ENCODE measurements around the gene EFR3B.

Gene EFR3B

GRCh38 chr2:25184254-25184653, 142.4 kb downstream of the EFR3B start:
- Histone ChIP-seq H3K4me3 (ENCODE audit: insufficient read depth, low read length, poor library complexity, severe bottlenecking) (no peak overlapping the region), H3K9me2 (replicated peaks; ENCODE audit: insufficient read depth, low read length) (no peaks in the 10 kb centered on the region), H3K27ac (ENCODE audit: low read depth, low read length) (no peak overlapping the region), H3K9ac (ENCODE audit: low read length) (no peak overlapping the region), H4K20me1 (ENCODE audit: low read depth, low read length) (no peaks in the 10 kb centered on the region), H3K79me2 (ENCODE audit: insufficient read depth, low read length) (no peaks in the 10 kb centered on the region), H3F3A (ENCODE audit: insufficient read depth) (no peaks in the 10 kb centered on the region), H3K36me3 (ENCODE audit: low read length) (no peaks in the 10 kb centered on the region), H3K4me2 (ENCODE audit: low read depth, low read length, poor library complexity, severe bottlenecking) (no peak overlapping the region), H3K27me3 (ENCODE audit: low read length) (no peaks in the 10 kb centered on the region), H3K9me3 (ENCODE audit: insufficient read depth, low read length) (no peaks in the 10 kb centered on the region; the same call in 1 of the 2 replicates), H2AFZ (ENCODE audit: low read depth, low read length, severe bottlenecking) (no peak overlapping the region)
- TF ChIP-seq EZH2phosphoT487 (conservative IDR thresholded peaks at IDR 0.05; ENCODE audit: low read length) (no peak), CTCF (IDR thresholded peaks at IDR 0.05; ENCODE audit: insufficient read depth, low read length, poor library complexity, severe bottlenecking) (no peak)

GRCh38 chr2:25187729-25188350, 146.0 kb downstream of the EFR3B start:
- no peaks in the 10 kb centered on the region for H3F3A ChIP-seq (ENCODE audit: insufficient read depth)
- H3K9me3 ChIP-seq (ENCODE audit: insufficient read depth, low read length) = no peaks in the 10 kb centered on the region
- H3K4me2 ChIP-seq (ENCODE audit: low read depth, low read length, poor library complexity, severe bottlenecking) = no peak overlapping the region
- H4K20me1 ChIP-seq (ENCODE audit: low read depth, low read length) = no peaks in the 10 kb centered on the region
- H3K4me3 ChIP-seq (ENCODE audit: insufficient read depth, low read length, poor library complexity, severe bottlenecking) = no peak overlapping the region
- H3K27me3 ChIP-seq (ENCODE audit: low read length) = no peaks in the 10 kb centered on the region
- H3K36me3 ChIP-seq (ENCODE audit: low read length) = no peaks in the 10 kb centered on the region
- H3K27ac ChIP-seq (ENCODE audit: low read depth, low read length) = no peak overlapping the region
- no peak overlapping the region for H3K9ac ChIP-seq (ENCODE audit: low read length)
- H2AFZ ChIP-seq (ENCODE audit: low read depth, low read length, severe bottlenecking) = no peak overlapping the region
- no peaks in the 10 kb centered on the region for H3K9me2 ChIP-seq (replicated peaks; ENCODE audit: insufficient read depth, low read length)
- H3K79me2 ChIP-seq (ENCODE audit: insufficient read depth, low read length) = no peaks in the 10 kb centered on the region
- TF ChIP-seq CTCF (IDR thresholded peaks at IDR 0.05; ENCODE audit: insufficient read depth, low read length, poor library complexity, severe bottlenecking) = no peak

- TF ChIP-seq CTCF (IDR thresholded peaks at IDR 0.05; ENCODE audit: insufficient read depth, low read length, poor library complexity, severe bottlenecking) = no peak
- TF ChIP-seq EZH2phosphoT487 (conservative IDR thresholded peaks at IDR 0.05; ENCODE audit: low read length) = no peak
- Histone ChIP-seq H3K4me2 (ENCODE audit: low read depth, low read length, poor library complexity, severe bottlenecking) (no peak overlapping the region), H3K79me2 (ENCODE audit: insufficient read depth, low read length) (no peaks in the 10 kb centered on the region)
Measured at GRCh38 chr2:25188405-25188804, 146.5 kb downstream of the EFR3B start.

More at GRCh38 chr2:25188405-25188804, 146.5 kb downstream of the EFR3B start:
- Histone ChIP-seq H3K9me3 (ENCODE audit: insufficient read depth, low read length) (no peaks in the 10 kb centered on the region), H3K36me3 (ENCODE audit: low read length) (no peaks in the 10 kb centered on the region), H4K20me1 (ENCODE audit: low read depth, low read length) (no peaks in the 10 kb centered on the region), H3K4me3 (ENCODE audit: insufficient read depth, low read length, poor library complexity, severe bottlenecking) (no peak overlapping the region), H3K9me2 (replicated peaks; ENCODE audit: insufficient read depth, low read length) (no peaks in the 10 kb centered on the region), H2AFZ (ENCODE audit: low read depth, low read length, severe bottlenecking) (no peak overlapping the region), H3K27ac (ENCODE audit: low read depth, low read length) (no peak overlapping the region), H3K27me3 (ENCODE audit: low read length) (no peaks in the 10 kb centered on the region), H3K9ac (ENCODE audit: low read length) (no peak overlapping the region), H3F3A (ENCODE audit: insufficient read depth) (no peaks in the 10 kb centered on the region)
